ENCODE data around the gene WDFY1.

DNA sequence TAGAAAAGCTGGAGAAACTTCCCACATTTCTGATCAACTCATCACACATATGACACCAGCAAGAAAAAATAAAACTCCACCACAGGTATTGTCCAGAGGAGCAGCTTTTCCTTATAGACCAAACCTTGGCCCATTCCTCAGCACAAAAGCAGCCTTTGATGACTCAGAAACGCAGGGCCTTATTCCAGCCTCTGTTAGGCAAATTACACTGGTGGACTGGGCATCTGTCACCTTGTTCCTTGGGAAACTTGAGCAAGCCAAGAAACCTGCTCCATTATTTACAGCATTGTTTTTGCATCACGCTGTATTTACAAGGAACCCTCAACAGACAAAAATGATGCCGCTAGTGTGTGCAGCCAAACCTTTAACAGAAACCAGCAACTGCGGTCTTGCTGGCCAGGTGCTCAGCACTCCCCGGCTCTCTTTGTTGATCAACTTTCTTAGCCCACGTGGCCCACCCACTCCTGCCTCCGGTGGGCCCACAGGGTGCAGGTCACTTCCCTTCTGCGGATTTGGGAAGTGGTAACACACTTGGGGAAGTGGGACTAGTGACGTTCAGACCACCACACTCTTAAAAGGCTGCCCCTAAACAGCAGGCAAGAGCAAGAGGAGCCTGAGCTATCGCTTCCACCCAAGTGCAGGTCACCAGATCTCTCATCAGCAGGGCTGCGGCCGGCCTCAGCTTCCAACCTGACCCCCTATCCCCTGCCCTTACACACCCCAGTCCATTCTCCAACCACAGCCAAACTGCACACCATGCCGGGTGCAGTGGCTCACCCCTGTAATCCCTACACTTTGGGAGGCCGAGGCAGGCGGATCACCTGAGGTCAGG is 109.2 kb downstream of the WDFY1 start:
- TF ChIP-seq, protein P1, sequence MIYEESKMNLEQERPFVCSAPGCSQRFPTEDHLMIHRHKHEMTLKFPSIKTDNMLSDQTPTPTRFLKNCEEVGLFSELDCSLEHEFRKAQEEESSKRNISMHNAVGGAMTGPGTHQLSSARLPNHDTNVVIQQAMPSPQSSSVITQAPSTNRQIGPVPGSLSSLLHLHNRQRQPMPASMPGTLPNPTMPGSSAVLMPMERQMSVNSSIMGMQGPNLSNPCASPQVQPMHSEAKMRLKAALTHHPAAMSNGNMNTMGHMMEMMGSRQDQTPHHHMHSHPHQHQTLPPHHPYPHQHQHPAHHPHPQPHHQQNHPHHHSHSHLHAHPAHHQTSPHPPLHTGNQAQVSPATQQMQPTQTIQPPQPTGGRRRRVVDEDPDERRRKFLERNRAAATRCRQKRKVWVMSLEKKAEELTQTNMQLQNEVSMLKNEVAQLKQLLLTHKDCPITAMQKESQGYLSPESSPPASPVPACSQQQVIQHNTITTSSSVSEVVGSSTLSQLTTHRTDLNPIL (CRISPR knock-in tag; IDR thresholded peaks at IDR 0.05; ENCODE audit: low read depth), result no peak
- TF ChIP-seq SNAI2 (CRISPR knock-in tag; IDR thresholded peaks at IDR 0.05) (no peak), ZNF565 (CRISPR knock-in tag; conservative IDR thresholded peaks at IDR 0.05; ENCODE audit: low read depth) (no peak), ZFP3 (CRISPR knock-in tag; IDR thresholded peaks at IDR 0.05) (no peak), ARNTL (CRISPR knock-in tag; IDR thresholded peaks at IDR 0.05; ENCODE audit: borderline replicate concordance, low read depth) (no peak), ISL1 (CRISPR knock-in tag; IDR thresholded peaks at IDR 0.05) (no peak)
- TF ChIP-seq, protein P2, sequence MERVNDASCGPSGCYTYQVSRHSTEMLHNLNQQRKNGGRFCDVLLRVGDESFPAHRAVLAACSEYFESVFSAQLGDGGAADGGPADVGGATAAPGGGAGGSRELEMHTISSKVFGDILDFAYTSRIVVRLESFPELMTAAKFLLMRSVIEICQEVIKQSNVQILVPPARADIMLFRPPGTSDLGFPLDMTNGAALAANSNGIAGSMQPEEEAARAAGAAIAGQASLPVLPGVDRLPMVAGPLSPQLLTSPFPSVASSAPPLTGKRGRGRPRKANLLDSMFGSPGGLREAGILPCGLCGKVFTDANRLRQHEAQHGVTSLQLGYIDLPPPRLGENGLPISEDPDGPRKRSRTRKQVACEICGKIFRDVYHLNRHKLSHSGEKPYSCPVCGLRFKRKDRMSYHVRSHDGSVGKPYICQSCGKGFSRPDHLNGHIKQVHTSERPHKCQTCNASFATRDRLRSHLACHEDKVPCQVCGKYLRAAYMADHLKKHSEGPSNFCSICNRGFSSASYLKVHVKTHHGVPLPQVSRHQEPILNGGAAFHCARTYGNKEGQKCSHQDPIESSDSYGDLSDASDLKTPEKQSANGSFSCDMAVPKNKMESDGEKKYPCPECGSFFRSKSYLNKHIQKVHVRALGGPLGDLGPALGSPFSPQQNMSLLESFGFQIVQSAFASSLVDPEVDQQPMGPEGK (CRISPR knock-in tag; IDR thresholded peaks at IDR 0.05; ENCODE audit: borderline replicate concordance), result no peak

Data from SK-N-SH treated with all-trans-retinoic acid at 6 μM for 48 hours (cell line).